WTC11 (cell line): ENCODE results near the gene CSF1.

ENCODE experiments used
- NFYB ChIP-seq: sonication (generic); formaldehyde crosslinking; conservative IDR thresholded peaks from 2 replicates; pipeline ENCODE4 v1.8.0; 2022; ENCODE audit warnings: low read depth, missing genetic modification reagents
- ZNF671 ChIP-seq: fragments of 250-450 bp; sonication (Bioruptor Pico); IDR thresholded peaks from 2 replicates; pipeline ENCODE4 v1.8.0; 2021; ENCODE audit warnings: mild to moderate bottlenecking
- TF ChIP-seq, protein P1 (sequence below): fragments of 200-600 bp; IDR thresholded peaks from 2 replicates; pipeline ENCODE4 v1.8.0; 2022; ENCODE audit warnings: antibody characterized with exemption

DNA sequence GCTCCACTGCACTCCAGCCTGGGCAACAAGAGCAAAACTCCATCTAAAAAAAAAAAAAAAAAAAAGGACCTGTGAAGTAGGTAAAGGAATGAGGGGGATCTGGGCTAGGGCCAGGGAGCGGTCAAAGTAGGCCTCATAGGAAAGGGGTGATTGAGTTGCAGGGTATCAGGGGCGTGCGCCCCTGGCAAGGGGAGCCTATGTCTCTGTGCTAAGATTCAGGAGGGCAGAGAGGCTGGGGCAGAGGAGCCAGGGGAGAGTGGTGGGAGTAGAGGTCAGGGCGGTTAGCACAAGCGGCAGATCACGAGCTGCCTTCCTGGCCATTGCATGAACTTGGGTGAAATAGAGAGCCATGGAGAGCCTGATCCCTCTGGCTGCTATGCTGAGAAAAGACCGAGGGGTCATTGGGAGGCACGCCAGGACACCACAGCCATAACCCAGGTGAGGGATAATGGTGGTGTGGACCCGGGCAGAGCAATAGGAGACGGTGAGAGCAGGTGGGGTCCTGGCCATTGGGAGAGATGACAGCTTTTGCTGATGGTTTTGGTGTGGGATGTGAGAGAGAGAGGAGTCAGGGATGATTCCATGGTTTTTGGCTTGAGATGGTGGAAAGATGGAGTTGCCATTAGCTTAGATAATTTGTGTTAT, 30.6 kb upstream of the CSF1 start:
- TF ChIP-seq, protein P1, sequence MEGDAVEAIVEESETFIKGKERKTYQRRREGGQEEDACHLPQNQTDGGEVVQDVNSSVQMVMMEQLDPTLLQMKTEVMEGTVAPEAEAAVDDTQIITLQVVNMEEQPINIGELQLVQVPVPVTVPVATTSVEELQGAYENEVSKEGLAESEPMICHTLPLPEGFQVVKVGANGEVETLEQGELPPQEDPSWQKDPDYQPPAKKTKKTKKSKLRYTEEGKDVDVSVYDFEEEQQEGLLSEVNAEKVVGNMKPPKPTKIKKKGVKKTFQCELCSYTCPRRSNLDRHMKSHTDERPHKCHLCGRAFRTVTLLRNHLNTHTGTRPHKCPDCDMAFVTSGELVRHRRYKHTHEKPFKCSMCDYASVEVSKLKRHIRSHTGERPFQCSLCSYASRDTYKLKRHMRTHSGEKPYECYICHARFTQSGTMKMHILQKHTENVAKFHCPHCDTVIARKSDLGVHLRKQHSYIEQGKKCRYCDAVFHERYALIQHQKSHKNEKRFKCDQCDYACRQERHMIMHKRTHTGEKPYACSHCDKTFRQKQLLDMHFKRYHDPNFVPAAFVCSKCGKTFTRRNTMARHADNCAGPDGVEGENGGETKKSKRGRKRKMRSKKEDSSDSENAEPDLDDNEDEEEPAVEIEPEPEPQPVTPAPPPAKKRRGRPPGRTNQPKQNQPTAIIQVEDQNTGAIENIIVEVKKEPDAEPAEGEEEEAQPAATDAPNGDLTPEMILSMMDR: no peak
- TF ChIP-seq ZNF671 (no peak), NFYB (CRISPR knock-in tag) (no peak)
